Fibroblast of skin of left biceps (primary cell): ENCODE data around the gene GPC3.
"Not testable (repeated sequence)": the region's sequence is repeated elsewhere in the genome, so short reads cannot be mapped to it uniquely, and the experiment has no call there.

Experiments
- DNase-seq, 2 experiments: peaks; one replicate each; pipeline ENCODE4 v3.0.0-alpha.2; 2013; ENCODE audit warnings: low read depth in 2 of 2

Gene GPC3

GRCh38 chrX:133563705-133564104 is 421.7 kb downstream of the GPC3 start:
- no peak for DNase-seq

GRCh38 chrX:133561251-133561650 is 424.1 kb downstream of the GPC3 start:
- DNase-seq: no peak

GRCh38 chrX:133559909-133560308 is 425.5 kb downstream of the GPC3 start:
- DNase-seq: no peak

DNA sequence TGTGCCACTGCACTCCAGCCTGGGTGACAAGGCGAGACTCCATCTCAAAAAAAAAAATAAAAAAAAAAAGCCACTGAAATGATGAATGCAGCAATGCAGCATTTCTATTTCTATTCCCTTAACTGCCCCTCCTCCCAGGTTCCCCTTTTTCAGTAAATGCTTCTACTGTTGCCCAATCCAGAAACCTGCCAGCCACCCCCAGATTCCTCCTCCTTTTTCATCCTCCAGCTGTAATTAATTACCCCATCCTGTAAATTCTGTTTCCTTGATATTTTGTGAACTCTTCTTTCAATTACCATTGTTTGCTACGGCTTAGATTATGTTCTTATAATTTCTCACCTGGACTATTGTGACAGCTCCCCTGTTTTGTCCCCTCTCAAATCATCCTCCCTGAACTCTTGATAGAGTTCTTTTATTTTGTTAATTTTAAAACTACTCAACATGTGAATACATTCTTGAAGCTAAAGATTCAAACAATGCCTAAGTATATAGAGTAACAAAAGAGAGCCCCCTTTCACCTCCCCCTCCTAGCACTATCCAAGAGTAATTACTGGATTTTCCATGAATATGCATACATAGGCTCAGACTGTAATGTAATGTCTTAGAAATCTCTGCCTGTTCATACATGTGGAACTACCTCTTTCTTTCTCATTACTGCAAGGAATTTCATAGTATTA is 429.5 kb downstream of the GPC3 start:
- no peak for DNase-seq

DNA sequence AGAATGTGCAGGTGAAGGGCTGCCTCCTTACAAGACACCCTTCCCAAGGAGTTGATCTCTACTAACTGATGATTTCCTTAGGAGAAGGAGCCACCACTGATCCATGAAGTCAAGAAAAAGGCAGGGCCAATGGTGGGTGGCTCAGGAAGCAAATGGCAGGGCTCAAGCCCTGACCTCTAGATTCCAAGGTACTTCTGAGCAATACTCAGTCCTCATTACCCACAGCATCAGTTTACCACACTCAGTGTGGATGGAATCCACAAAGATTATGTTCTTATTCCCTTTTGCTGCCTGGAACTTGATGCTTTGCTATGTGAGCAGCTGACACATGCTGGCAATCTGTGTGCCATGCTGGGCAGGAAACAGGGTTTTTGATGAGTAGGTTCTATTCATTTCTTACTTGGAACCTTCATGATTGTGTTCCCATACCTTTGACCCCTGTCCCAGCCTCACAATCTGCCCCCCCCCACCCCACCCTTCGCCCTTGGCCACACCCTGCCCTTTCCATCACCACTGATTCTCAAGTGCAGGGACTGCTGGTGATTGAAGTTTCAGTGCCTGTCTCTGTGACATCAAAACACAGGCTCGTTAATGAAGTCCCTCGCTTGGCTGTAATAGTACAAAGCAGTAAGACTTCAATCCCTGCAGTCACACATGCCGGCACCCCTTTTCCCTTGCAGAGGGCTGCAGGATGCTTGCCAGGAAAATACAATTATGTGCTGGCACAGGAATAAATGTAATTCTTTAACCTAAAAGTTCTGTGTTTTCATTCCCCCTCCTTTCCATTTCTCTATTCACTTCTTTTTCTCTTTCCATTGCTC is 434.5 kb downstream of the GPC3 start:
- no peak for DNase-seq

DNA sequence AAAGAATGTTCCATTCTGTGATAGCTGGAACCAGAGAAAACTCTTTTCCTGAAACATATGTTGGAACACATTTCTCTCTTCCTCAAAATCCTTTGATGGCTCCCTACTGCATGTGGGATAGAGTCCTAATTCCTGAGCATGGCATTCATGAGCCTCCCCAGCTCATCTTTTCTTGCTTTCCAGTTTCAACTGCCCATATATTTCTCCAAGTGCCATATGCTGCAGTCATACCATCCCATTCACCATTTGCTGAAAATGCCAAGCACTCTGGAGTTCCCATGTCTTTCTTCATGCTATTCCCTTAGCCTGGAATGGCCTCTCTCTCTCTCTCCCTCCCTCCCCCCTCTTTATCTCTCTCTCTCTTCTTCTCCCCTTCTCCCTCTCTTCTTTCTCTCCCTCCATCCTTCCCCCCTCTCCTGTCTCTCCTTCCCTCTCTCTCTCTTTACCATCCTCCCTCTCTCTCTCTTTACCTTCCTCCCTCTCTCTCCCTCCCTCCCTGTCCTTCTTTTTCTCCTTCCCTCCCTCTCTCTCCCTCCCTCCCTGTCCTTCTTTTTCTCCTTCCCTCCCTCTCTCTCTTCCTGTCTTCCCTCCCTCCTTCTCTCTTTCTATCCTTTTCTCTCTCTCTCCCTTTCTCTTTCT is 436.0 kb downstream of the GPC3 start:
- no peak for DNase-seq

DNA sequence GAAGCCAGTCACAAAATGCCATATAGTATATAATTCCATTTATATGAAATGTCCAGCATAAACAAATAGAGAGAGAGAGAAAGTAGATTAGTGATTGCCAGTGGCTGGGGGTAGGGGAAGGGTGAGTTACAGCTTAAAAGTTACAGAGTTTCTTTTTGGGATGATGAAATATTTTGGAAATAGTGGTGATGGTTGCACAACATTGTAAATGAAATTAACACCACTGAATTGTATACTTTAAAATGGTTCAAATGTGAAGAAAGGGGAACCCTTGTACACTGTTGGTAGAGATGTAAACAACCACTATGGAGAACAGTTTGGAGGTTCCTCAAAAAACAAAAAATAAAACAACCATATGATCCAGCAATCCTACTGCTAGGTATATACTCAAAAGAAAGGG is 439.0 kb downstream of the GPC3 start:
- no peak for DNase-seq

GRCh38 chrX:133544778-133545177 is 440.6 kb downstream of the GPC3 start:
- no peak for DNase-seq

DNA sequence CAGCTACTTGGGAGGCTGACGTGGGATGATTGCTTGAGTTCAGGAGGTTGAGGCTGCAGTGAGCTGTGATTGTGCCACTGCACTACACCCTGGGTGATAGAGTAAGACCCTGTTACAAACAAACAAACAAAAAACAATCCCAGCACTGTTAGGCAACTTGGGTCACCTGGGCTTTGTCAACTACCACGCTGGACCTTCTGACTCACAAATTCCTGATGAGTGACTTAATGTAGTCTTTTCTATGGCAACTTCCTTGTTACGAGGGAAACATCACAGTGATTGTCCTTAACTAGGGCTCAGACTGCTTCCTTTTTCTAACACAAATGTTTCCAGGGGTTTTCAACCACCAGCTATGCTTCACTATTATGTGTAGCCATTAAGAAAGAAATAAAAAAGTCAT is 441.3 kb downstream of the GPC3 start:
- DNase-seq: peak; percentile 8 to 19

- DNase-seq: no peak
These were observed 441.7 kb downstream of the GPC3 start for GRCh38 chrX:133543654-133544053.

DNA sequence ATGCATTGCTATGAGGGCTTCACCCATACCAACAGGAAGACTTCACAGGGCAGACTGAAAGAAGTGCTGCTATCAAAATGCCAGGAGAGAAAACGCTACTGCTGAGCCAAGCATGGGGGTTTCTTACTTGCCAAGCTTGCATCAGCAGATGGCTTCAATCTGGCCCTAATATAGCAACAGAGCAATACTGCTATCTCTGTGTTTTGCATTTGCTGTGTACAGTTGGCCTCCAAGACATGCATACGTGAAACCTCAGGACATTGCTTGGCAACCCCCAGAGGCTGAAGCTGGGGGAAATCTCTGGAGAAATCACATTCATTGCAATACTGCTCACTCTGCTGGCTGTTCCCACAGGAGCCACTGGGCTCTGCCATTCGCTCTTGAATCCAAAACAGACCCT is 442.9 kb downstream of the GPC3 start:
- DNase-seq: peak; percentile 21 to 28

DNA sequence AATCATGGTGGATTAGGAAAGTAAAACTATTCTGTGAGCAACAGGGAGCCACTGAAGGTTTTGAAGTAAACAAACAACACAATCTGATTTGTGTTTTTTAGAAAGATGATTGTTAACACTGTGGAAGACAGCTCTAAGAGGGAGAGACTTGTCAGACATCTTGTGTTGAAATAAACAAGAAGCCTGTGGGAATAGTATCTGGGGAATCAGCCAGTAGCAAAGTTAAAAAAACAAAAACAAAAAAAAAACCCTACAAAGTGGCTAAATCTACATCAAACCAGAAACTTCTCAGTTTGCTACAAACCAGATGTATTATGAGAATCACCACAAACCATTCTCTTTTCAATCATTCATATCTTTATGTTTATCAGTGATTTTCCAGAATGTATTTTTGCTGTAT is 444.4 kb downstream of the GPC3 start:
- no peak for DNase-seq

DNA sequence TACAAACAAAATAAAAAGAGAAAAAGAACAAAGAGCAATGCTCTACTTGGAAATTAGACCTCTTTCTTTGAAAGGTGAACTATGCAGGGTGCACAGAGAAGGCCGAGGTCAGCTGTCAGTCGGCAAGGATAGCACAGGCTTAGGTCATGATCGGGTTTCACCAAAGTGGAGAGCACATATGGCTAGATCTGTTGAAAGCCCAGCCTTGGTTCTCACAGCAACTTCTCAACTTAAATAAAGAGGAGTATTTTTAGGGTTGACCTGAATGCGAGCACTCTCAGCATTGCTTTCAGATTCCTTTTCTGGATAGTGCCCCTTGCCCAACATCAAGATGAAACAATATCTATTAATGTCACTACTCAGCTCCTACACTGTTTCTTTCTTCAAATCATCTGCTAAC is 447.2 kb downstream of the GPC3 start:
- no peak for DNase-seq

GRCh38 chrX:133537142-133537541 is 448.3 kb downstream of the GPC3 start:
- DNase-seq: no peak

DNA sequence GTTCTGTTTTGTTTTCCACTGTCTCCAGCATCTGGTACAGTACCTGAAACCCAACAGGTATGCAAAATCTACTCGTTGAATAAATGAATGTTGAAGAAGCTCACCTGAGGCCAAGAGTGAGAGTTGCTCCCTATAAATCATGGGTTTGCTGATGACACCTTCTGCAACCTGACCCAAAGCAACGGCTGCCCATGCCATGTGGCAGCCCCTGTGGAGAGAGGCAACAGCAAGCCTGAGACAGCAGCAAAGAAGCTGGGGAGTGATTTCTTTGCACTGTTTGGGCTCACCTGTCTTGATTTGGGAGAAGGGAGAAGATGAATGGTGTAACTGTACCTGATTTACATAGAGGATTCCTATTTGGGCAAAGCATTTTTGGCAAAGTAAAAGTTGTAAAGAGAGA is 450.3 kb downstream of the GPC3 start:
- no peak for DNase-seq

- DNase-seq: no peak
These were observed 451.2 kb downstream of the GPC3 start for GRCh38 chrX:133534172-133534571.

- DNase-seq: no peak
These were observed 452.1 kb downstream of the GPC3 start for GRCh38 chrX:133533249-133533648.

GRCh38 chrX:133530960-133531359 is 454.4 kb downstream of the GPC3 start:
- no peak for DNase-seq

DNA sequence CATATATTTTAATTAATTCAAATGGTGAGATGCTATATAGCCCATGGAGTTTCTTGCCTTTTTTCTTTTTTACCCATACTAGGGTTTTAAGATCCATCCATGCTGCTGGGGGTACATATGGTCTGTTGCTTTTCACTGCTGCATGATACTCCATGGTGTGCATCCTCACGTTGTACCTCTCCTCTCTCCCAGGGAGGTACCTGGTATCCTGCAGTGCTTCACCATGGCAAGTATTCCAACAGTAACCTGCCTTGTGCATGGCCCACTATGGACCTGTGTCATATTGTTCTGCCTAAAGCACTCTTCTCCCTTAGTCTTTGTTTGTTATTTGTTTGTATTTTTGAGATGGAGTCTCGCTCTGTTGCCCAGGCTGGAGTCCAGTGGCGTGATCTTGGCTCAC is 455.8 kb downstream of the GPC3 start:
- DNase-seq: no peak

- DNase-seq: no peak
These were observed 457.6 kb downstream of the GPC3 start for GRCh38 chrX:133527825-133528224.

- no peak for DNase-seq
These were observed 458.0 kb downstream of the GPC3 start for GRCh38 chrX:133527415-133527814.

GRCh38 chrX:133526773-133527172 is 458.6 kb downstream of the GPC3 start:
- not testable (repeated sequence) for DNase-seq

GRCh38 chrX:133523526-133523925 is 461.9 kb downstream of the GPC3 start:
- no peak for DNase-seq
